Measurements from ENCODE around the gene PFKP.

Gene PFKP

GRCh38 chr10:3143791-3144434 lies 76.6 kb downstream of the PFKP start:
- H3K4me3 ChIP-seq (ENCODE audit: low read depth, low read length), result no peak overlapping the region
- no peak for DNase-seq (ENCODE audit: low read depth)

- no peak for DNase-seq (ENCODE audit: low read depth)
These were observed 78.0 kb downstream of the PFKP start for GRCh38 chr10:3145366-3145765.

GRCh38 chr10:3146289-3146688 lies 78.9 kb downstream of the PFKP start:
- no peak overlapping the region for H3K4me3 ChIP-seq (ENCODE audit: low read depth, low read length)
- DNase-seq (ENCODE audit: low read depth), result no peak

More at GRCh38 chr10:3145366-3145765, 78.0 kb downstream of the PFKP start:
- H3K4me3 ChIP-seq (ENCODE audit: low read depth, low read length), result no peak overlapping the region

GRCh38 chr10:3147117-3147820 lies 79.9 kb downstream of the PFKP start:
- DNase-seq (ENCODE audit: low read depth), result no peak
- no peak overlapping the region for H3K4me3 ChIP-seq (ENCODE audit: low read depth, low read length)

GRCh38 chr10:3148041-3148440 lies 80.7 kb downstream of the PFKP start:
- DNase-seq (ENCODE audit: low read depth), result no peak
- no peak overlapping the region for H3K4me3 ChIP-seq (ENCODE audit: low read depth, low read length)

DNA sequence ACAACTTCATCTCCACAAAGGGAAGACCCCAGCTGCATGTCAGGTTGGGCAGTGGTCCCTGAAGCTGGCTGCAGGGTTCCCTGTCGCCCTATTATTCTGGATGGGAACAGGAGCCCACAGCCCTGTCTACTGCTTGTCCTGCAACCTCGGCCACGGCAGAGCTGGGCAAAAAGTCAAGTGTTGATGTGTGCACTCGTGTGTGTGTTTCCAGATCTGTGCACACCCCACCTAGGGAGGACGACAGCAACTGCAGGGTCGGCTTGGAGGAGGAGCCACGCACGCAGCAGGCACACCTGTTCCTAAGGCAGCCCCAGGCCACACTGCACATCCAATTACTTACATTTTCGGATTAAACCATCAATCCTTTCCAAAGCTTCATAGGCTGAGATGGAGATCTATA lies 81.6 kb downstream of the PFKP start:
- DNase-seq (ENCODE audit: low read depth), result no peak
- no peak overlapping the region for H3K4me3 ChIP-seq (ENCODE audit: low read depth, low read length)

DNA sequence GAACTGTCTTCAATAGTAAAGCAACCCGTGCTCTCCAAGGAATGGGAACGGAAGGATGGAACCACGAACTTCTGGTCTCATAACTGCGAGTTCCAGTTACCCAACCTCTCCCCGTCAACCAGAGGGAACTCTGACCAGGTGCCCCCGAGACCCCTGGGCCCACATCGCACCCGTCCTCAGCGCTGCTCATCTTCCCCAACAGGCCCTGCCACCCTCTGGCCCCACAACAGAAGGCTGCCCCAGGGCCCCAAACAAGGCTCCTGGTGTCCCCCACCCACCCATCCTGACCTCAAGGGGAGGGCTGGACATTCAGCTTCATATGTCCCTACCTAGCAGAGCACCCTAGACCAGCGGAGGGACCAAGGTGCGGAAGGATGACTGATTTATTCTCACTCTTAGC lies 82.6 kb downstream of the PFKP start:
- no peak overlapping the region for H3K4me3 ChIP-seq (ENCODE audit: low read depth, low read length)
- no peak for DNase-seq (ENCODE audit: low read depth)

DNA sequence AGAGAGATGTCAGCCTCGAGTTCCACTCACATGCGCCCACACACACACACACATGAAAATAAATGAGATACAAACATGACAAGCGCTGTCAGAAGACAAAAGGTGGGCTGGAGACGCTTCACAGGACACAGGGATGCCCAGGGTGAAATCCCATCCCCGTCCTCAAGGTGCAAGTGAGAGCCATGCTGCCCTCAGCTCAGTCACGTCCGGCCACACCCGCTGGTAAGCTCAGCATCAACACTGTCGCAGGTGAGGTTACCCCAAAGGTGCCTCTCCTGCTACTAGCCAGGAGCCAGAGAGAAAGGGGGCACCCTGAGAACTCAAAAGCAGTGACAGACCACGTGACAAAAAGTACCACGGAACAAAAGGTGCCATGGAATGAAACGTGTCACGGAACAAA lies 83.0 kb downstream of the PFKP start:
- no peak for DNase-seq (ENCODE audit: low read depth)

DNA sequence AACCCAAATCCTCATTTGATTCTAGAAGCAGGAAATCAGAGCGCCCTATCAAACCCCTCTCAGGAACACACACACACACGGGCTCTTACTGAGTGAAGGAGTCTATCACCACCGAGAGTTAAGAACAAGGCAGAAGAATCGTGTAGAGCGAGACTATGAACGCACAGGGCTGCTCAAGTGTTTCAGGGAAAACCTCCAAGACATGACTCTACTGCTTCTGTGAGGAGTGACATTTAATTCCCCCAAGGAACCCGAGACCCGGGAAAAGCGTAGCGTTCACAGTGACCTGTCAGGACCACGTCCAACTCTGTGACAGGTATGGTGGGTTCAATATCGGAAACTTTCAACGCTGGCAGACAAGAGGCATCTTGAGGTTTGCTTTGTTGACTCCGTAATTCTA lies 83.6 kb downstream of the PFKP start:
- no peak for DNase-seq (ENCODE audit: low read depth)
- no peak overlapping the region for H3K4me3 ChIP-seq (ENCODE audit: low read depth, low read length)

More for the DNA sequence above, 83.0 kb downstream of the PFKP start:
- no peak overlapping the region for H3K4me3 ChIP-seq (ENCODE audit: low read depth, low read length)

GRCh38 chr10:3151889-3152565 lies 84.7 kb downstream of the PFKP start:
- no peak overlapping the region for H3K4me3 ChIP-seq (ENCODE audit: low read depth, low read length)
- no peak for DNase-seq (ENCODE audit: low read depth)

DNA sequence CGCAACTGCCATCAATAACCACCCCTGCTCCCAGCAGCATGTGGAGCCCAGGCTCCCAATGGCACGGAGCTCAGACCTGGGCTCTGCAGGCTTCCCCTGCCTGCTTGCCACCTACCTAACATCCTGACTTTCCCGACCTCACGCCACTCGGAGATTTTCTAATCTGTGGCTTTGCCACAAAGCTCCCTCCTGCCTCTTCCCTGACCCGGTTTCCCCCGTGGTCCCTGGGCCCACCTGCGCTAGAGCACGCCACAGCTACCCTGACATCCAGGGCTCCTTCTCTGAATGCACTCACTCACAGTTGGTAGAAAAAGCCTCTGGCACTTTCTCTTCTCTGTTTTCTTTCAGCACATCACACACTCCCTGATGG lies 85.2 kb downstream of the PFKP start:
- no peak overlapping the region for H3K4me3 ChIP-seq (ENCODE audit: low read depth, low read length)
- no peak for DNase-seq (ENCODE audit: low read depth)

DNA sequence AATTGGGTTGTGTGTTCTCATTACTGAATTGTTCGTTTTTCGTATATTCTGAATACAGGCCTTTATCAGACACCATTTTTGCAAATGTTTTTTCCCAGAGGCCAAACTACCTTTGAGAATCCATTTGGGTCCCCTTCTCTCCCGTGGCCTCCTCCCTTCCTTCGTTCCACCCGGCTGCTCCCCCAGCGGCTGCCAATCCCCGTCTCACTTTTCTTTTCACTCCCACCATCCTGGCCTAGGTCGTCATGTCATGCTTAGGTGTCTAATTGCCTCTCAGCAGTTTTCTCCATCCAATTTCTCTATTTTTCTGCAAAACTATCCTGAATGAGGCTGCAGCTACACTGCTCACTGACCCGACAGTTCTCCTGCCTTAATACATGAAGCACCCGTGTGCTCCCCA lies 87.3 kb downstream of the PFKP start:
- no peak overlapping the region for H3K4me3 ChIP-seq (ENCODE audit: low read depth, low read length)
- DNase-seq (ENCODE audit: low read depth), result no peak

DNA sequence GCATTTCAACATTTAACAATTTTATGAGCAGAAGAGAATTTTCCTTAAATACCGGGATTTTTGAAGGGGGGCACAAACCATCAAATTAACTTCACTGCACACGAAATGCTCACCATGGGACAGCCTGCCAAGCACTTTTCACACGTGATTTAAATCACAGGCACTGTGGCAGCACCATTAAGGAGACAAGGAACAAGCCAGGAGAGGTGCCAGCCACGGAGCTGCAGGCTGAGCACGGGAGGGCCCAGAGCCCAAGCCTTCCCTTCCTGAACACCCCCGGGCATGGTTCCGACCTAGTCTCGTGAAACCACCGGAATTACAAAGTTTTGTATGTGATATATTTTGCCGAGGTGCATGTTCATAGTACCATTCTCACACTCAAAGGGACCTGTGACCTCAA lies 91.8 kb downstream of the PFKP start:
- H3K4me3 ChIP-seq (ENCODE audit: low read depth, low read length), result no peak overlapping the region
- no peak for DNase-seq (ENCODE audit: low read depth)

GRCh38 chr10:3162533-3162932 lies 95.2 kb downstream of the PFKP start:
- no peak overlapping the region for H3K4me3 ChIP-seq (ENCODE audit: low read depth, low read length)
- no peak for DNase-seq (ENCODE audit: low read depth)

DNA sequence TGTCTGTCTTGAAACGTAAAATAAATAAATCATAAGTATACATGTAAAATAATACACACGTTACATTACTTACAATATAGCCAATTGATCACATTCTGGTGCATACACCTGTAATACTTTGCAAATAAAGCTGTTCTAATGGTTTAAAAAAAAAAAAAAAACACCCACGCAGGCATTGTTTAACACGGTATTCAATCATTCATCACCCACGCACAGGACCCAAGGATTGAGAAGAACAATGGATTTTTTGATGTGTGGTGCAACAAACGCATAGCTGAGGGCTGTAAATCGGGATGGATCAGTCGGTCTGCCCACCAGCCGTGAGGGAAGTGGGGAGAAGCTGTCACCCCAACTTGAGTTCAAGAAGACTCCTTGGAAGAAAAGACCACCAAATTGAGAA lies 96.5 kb downstream of the PFKP start:
- no peak for DNase-seq (ENCODE audit: low read depth)

GRCh38 chr10:3165196-3165595 lies 97.8 kb downstream of the PFKP start:
- DNase-seq (ENCODE audit: low read depth), result no peak
- no peak overlapping the region for H3K4me3 ChIP-seq (ENCODE audit: low read depth, low read length)

More for the DNA sequence above, 96.5 kb downstream of the PFKP start:
- H3K4me3 ChIP-seq (ENCODE audit: low read depth, low read length), result no peak overlapping the region

DNA sequence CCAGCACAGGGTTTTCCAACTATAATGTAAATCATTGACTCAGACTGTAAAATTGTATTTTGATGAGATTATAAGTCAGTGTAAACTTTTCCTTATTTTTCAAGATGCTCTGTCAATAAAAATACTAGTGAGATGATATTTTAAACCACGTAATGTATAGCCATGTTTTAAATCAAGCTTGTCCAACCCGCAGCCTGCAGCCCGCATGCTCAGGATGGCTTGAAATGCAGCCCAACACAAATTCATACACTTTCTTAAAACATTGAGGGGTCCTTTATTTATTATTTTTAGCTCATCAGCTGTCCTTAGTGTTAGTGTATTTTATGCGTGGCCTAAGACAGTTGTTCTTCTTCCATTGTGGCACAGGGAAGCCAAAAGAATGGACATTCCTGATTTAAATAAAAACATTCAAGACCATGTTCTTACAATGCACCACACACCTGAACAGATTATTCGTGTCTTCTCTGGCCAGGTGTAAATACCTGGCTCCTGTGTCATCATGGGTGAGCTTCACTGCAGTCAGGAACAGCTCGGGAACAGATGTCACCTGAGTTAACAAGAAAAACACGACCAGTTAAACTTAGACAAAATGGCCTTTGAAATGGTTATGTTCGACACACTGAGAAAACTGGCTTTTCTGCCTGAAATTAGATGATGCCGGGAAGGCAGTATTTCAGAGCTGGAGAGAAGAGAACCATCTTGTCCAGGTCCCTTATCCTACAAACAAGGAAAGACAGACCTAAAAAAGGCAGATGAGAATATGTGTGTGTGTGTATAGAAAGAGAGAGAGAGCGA lies 99.3 kb downstream of the PFKP start:
- no peak overlapping the region for H3K4me3 ChIP-seq (ENCODE audit: low read depth, low read length)
- DNase-seq (ENCODE audit: low read depth), result no peak

DNA sequence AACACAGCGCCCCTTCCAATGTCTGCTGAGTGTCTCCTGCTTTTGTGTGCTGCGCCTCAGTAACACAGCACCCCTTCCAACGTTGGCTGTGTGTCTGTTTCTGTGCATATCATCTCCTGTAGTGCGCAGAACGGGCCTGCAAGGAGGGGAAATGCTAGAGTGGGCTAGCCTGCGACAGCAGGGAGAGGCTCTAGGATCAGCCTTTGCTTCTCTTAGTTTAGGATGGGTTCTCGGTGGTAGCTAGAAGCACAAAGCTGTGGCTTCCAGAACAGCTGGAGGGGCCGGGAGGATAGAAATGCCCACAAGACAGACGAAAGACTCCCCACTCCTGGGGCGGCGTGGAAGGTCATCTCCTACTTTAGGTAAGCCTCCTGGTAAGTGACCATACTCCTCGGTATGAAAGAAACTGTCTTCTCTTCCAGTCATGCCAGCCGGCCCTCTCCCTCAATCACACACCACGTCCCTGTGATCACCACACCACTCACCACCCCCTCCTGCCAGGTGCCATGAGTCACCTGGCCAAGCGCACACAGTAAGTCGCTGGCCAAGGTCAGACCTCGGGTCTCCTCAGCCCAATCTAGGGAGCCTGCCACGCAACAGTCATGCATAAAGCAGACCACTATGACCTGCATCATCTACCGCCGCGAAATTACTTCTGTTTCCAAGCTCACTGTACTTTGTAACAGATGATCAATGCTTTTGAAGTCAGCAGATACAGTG lies 100.4 kb downstream of the PFKP start:
- no peak overlapping the region for H3K4me3 ChIP-seq (ENCODE audit: low read depth, low read length)
- no peak for DNase-seq (ENCODE audit: low read depth)

- no peak overlapping the region for H3K4me3 ChIP-seq (ENCODE audit: low read depth, low read length)
- DNase-seq (ENCODE audit: low read depth), result no peak
These were observed 101.9 kb downstream of the PFKP start for GRCh38 chr10:3169271-3169670.
